ENCODE results near the gene TAF1C.

DNA sequence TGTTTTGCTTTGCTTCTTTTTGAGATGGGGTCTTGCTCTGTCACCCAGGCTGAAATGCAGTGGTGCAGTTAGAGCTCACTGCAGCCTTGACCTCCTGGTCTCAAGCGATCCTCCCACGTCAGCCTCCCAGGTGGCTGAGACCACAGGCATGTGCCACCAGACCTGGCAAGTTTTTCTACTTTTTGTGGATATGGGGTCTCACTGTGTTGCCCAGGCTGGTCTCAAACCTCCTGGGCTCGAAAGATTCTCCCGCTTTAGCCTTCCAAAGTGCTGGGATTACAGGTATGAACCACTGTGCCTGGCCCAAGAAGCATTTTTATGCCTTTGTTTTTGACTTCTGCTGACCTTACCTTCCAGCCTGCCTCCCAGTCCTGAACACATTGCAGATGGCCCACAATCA, 31.6 kb downstream of the TAF1C start:
- TF ChIP-seq, protein P1, sequence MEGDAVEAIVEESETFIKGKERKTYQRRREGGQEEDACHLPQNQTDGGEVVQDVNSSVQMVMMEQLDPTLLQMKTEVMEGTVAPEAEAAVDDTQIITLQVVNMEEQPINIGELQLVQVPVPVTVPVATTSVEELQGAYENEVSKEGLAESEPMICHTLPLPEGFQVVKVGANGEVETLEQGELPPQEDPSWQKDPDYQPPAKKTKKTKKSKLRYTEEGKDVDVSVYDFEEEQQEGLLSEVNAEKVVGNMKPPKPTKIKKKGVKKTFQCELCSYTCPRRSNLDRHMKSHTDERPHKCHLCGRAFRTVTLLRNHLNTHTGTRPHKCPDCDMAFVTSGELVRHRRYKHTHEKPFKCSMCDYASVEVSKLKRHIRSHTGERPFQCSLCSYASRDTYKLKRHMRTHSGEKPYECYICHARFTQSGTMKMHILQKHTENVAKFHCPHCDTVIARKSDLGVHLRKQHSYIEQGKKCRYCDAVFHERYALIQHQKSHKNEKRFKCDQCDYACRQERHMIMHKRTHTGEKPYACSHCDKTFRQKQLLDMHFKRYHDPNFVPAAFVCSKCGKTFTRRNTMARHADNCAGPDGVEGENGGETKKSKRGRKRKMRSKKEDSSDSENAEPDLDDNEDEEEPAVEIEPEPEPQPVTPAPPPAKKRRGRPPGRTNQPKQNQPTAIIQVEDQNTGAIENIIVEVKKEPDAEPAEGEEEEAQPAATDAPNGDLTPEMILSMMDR (IDR thresholded peaks at IDR 0.05; ENCODE audit: borderline replicate concordance, extremely low read depth, low read length, poor library complexity, severe bottlenecking): no peak
- no peak for TF ChIP-seq EZH2 (IDR thresholded peaks at IDR 0.05; ENCODE audit: borderline replicate concordance, low read depth, low read length, severe bottlenecking)

All from DND-41 (cell line).